Measurements from ENCODE around the gene CD151. TPM values are rescaled to one million over a fixed set of nuclear protein-coding genes. Genes with fewer than 3 reads are reported as not detected.

CD151 gene
- total RNA-seq, 4 donors from 2014 or later: 102 to 277 (median 237) TPM

- Histone ChIP-seq H3K27ac (peak overlapping the region in 1 of 4 donors; percentile 26), H3K4me1 (peaks cover 0 to 26% (median 0%) of the 10 kb centered on the region in 4 donors), H3K9me3 (no peaks in the 10 kb centered on the region), H3K36me3 (no peaks in the 10 kb centered on the region), H3K27me3 (peaks cover 0 to 4% of the 10 kb centered on the region in 2 donors), H3K4me3 (no peak overlapping the region)
- no peak for DNase-seq
- TF ChIP-seq POLR2A (IDR thresholded peaks at IDR 0.05) (no peak), CTCF (IDR thresholded peaks at IDR 0.05) (no peak)
Measured at GRCh38 chr11:860234-861104, 27.7 kb downstream of the CD151 start.

- TF ChIP-seq CTCF (IDR thresholded peaks at IDR 0.05): no peak
- no peak for TF ChIP-seq POLR2A (IDR thresholded peaks at IDR 0.05)
- no peak for DNase-seq
- Histone ChIP-seq H3K36me3 (no peaks in the 10 kb centered on the region), H3K27ac (no peak overlapping the region), H3K9me3 (no peaks in the 10 kb centered on the region), H3K4me1 (peaks cover 0 to 26% (median 0%) of the 10 kb centered on the region in 4 donors), H3K4me3 (no peak overlapping the region), H3K27me3 (peaks cover 0 to 4% of the 10 kb centered on the region in 2 donors)
Measured at GRCh38 chr11:861105-861479, 28.3 kb downstream of the CD151 start.

- DNase-seq: no peak
- no peak overlapping the region for H3K27ac ChIP-seq
- H3K4me1 ChIP-seq: peaks cover 0 to 26% (median 0%) of the 10 kb centered on the region in 4 donors
Measured at GRCh38 chr11:862081-862661, 29.4 kb downstream of the CD151 start.

GRCh38 chr11:862696-863022 lies 29.9 kb downstream of the CD151 start:
- peaks cover 0 to 26% (median 0%) of the 10 kb centered on the region in 4 donors for H3K4me1 ChIP-seq
- no peak overlapping the region for H3K27ac ChIP-seq
- no peak overlapping the region for H3K4me3 ChIP-seq
- no peaks in the 10 kb centered on the region for H3K36me3 ChIP-seq
- no peaks in the 10 kb centered on the region for H3K9me3 ChIP-seq
- DNase-seq: no peak
- TF ChIP-seq POLR2A (IDR thresholded peaks at IDR 0.05): no peak
- no peak for TF ChIP-seq CTCF (IDR thresholded peaks at IDR 0.05)
- H3K27me3 ChIP-seq: peaks cover 0 to 4% of the 10 kb centered on the region in 2 donors

More at GRCh38 chr11:862081-862661, 29.4 kb downstream of the CD151 start:
- no peaks in the 10 kb centered on the region for H3K9me3 ChIP-seq
- TF ChIP-seq POLR2A (IDR thresholded peaks at IDR 0.05) (no peak), CTCF (IDR thresholded peaks at IDR 0.05) (no peak)
- no peaks in the 10 kb centered on the region for H3K36me3 ChIP-seq
- peaks cover 0 to 4% of the 10 kb centered on the region in 2 donors for H3K27me3 ChIP-seq
- no peak overlapping the region for H3K4me3 ChIP-seq

- H3K4me1 ChIP-seq: peaks cover 0 to 26% (median 0%) of the 10 kb centered on the region in 4 donors
- H3K9me3 ChIP-seq: no peaks in the 10 kb centered on the region
- TF ChIP-seq CTCF (IDR thresholded peaks at IDR 0.05) (no peak), POLR2A (IDR thresholded peaks at IDR 0.05) (no peak)
- no peak overlapping the region for H3K4me3 ChIP-seq
- peaks cover 0 to 4% of the 10 kb centered on the region in 2 donors for H3K27me3 ChIP-seq
- no peak overlapping the region for H3K27ac ChIP-seq
- no peaks in the 10 kb centered on the region for H3K36me3 ChIP-seq
- no peak for DNase-seq
Measured at GRCh38 chr11:863023-863909, 30.5 kb downstream of the CD151 start.
